Stimulated activated CD8-positive, alpha-beta memory T cell treated with anti-CD3 and anti-CD28 coated beads, Interleukin-2, amount 100 ng/mL, for 1 hour (primary cell): Measurements from ENCODE around the gene TTC29.
"Not testable (repeated sequence)": the region's sequence is repeated elsewhere in the genome, so short reads cannot be mapped to it uniquely, and the experiment has no call there.

Experiments used
- DNase-seq, 2 donors: peaks; one replicate each; pipeline ENCODE4 v3.0.0-alpha.2; 2020; ENCODE audit warnings: low read depth in 2 of 2

Gene TTC29

DNA sequence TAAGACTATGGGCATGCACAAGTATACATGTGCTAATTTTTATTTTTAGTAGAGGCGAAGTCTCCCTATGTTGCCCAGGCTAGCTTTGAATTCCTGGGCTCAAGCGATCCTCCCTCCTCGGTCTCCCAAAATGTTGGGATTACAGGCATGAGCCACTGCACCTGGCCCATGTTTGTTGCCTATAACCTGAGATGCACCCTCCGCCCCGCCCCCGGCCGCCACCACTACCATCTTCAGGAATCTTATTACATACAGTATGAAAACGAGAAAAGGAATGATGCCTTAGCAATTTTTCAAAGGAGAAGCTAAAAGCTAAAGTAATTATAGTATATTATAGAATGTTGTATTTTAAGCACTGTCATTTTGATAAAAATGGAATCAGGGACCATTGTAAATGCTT is 245.8 kb downstream of the TTC29 start:
- DNase-seq = no peak

GRCh38 chr4:146674829-146675570 is 270.7 kb downstream of the TTC29 start:
- DNase-seq = no peak

DNA sequence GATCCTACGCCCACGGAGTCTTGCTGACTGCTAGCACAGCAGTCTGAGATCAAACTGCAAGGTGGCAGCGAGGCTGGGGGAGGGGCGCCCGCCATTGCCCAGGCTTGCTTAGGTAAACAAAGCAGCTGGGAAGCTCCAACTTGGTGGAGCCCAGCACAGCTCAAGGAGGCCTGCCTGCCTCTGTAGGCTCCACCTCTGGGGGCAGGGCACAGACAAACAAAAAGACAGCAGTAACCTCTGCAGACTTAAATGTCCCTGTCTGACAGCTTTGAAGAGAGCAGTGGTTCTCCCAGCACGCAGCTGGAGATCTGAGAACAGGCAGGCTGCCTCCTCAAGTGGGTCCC is 281.7 kb downstream of the TTC29 start:
- not testable (repeated sequence) for DNase-seq

DNA sequence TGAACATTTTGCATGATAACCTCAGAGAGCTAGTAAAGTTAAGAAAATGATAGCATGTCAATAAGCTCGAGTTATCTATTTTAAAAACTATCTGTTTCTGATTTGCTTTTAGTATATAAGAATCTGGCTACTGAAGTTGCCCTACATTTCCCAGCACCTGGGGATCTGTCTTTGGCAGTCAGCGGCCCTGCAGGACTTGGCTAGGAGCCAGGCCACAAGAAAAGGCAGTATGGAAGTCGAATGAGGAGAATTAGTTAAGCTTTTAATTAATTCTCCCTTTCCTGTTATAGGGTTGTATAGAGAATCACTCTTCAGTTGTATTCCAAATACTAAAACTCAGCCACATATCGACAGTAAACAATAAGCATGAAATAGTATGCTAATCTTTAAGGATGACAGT is 284.3 kb downstream of the TTC29 start:
- no peak for DNase-seq
